Adipose tissue (tissue), 3 donors: ENCODE measurements around the gene PADI6. TPM values are rescaled to one million over a fixed set of nuclear protein-coding genes. Genes with fewer than 3 reads are reported as not detected.

Source experiments
- H3K27ac ChIP-seq: one replicate; pipeline ENCODE4 v1.5.1; 2013; ENCODE audit warnings: low read depth, low read length
- WGBS, 3 donors: extraction: QIAGEN DNeasy Blood & Tissue Kit; methylation state at CpG; one replicate each; pipeline ENCODE4 v1.1.7; 2013; 5-methylcytosine and 5-hydroxymethylcytosine counted together
- polyA plus RNA-seq, 3 donors: library from polyadenylated mRNA; stranded (reverse); fragments of 200-250 nt; gene quantifications; one replicate each; pipeline ENCODE4 v1.2.3, GENCODE V29; 2013
- donor health status: healthy with polysubstance abuse.
- donor health status: Bipolar disorder and iron deficiency.
- donor health status: healthy.

Gene PADI6
- polyA plus RNA-seq, 3 donors, result not detected

- H3K27ac ChIP-seq, result no peak overlapping the region
- 70 to 81% (median 72%) methylated on average over 7 of the region's 7 CpGs for WGBS, 3 donors
These were observed 50.5 kb downstream of the PADI6 start for GRCh38 chr1:17422461-17422860.

- H3K27ac ChIP-seq, result no peak overlapping the region
- 60 to 77% (median 73%) methylated on average over 13 of the region's 13 CpGs for WGBS, 3 donors
These were observed 51.8 kb downstream of the PADI6 start for GRCh38 chr1:17423781-17424245.

- WGBS, 3 donors, result 90 to 96% (median 93%) methylated on average over 18 of the region's 18 CpGs
- H3K27ac ChIP-seq, result no peak overlapping the region
These were observed 54.0 kb downstream of the PADI6 start for GRCh38 chr1:17425806-17426600.

- H3K27ac ChIP-seq, result no peak overlapping the region
- 60 to 88% (median 81%) methylated on average over 21 of the region's 21 CpGs for WGBS, 3 donors
These were observed 56.0 kb downstream of the PADI6 start for GRCh38 chr1:17427696-17428660.

- H3K27ac ChIP-seq, result no peak overlapping the region
- whole genome bisulfite sequencing, 3 donors, result 83 to 89% (median 87%) methylated on average over 9 of the region's 9 CpGs
These were observed 57.2 kb downstream of the PADI6 start for GRCh38 chr1:17429183-17429582.

- H3K27ac ChIP-seq, result no peak overlapping the region
- 92 to 97% (median 96%) methylated on average over 3 of the region's 3 CpGs for WGBS, 3 donors
These were observed 60.4 kb downstream of the PADI6 start for GRCh38 chr1:17432412-17432811.

GRCh38 chr1:17433261-17433660 is 61.3 kb downstream of the PADI6 start:
- no peak overlapping the region for H3K27ac ChIP-seq
- 86 to 93% (median 88%) methylated on average over 13 of the region's 13 CpGs for WGBS, 3 donors

GRCh38 chr1:17434016-17434415 is 62.0 kb downstream of the PADI6 start:
- no peak overlapping the region for H3K27ac ChIP-seq
- WGBS, 3 donors, result 80 to 88% (median 86%) methylated on average over 3 of the region's 3 CpGs

GRCh38 chr1:17434601-17435000 is 62.6 kb downstream of the PADI6 start:
- 75 to 89% (median 84%) methylated on average over 9 of the region's 9 CpGs for WGBS, 3 donors
- no peak overlapping the region for H3K27ac ChIP-seq

GRCh38 chr1:17436380-17437174 is 64.6 kb downstream of the PADI6 start:
- WGBS, 3 donors, result 45 to 50% (median 49%) methylated on average over 13 of the region's 13 CpGs
- no peak overlapping the region for H3K27ac ChIP-seq

- H3K27ac ChIP-seq, result no peak overlapping the region
- WGBS, 3 donors, result 2 to 18% (median 2%) methylated on average over 9 of the region's 9 CpGs
These were observed 65.2 kb downstream of the PADI6 start for GRCh38 chr1:17437260-17437579.

GRCh38 chr1:17437580-17438317 is 65.8 kb downstream of the PADI6 start:
- WGBS, 3 donors, result 0 to 1% (median 0%) methylated on average over 27 to 112 of the region's 115 CpGs

GRCh38 chr1:17438318-17439249 is 66.6 kb downstream of the PADI6 start:
- H3K27ac ChIP-seq, result peak overlapping the region; percentile 24
- 0 to 1% (median 1%) methylated on average over 64 to 78 of the region's 78 CpGs for WGBS, 3 donors

More at GRCh38 chr1:17437580-17438317, 65.8 kb downstream of the PADI6 start:
- peak overlapping the region; percentile 13 for H3K27ac ChIP-seq

- H3K27ac ChIP-seq, result peak within 1 kb of the TSS; percentile 24
- 0 to 1% (median 0%) methylated on average over 74 to 75 of the region's 75 CpGs for WGBS, 3 donors
These were observed 67.5 kb downstream of the PADI6 start, which contains the start of gene RCC2 for GRCh38 chr1:17439250-17440073. Gene RCC2 (minus strand): TSS chr1:17439677. CDS start chr1:17438514, 1,163 bp downstream.

GRCh38 chr1:17440074-17440826 is 68.3 kb downstream of the PADI6 start:
- H3K27ac ChIP-seq, result no peak overlapping the region
- WGBS, 3 donors, result 63 to 64% (median 64%) methylated on average over 18 of the region's 18 CpGs
